Effector CD8-positive, alpha-beta T cell (primary cell): Measurements from ENCODE around the gene DNM3.

Experiments
- DNase-seq: peaks from one replicate; lab custom pipeline; 2025; lab: John Stamatoyannopoulos, UW

The DNM3 gene

DNA sequence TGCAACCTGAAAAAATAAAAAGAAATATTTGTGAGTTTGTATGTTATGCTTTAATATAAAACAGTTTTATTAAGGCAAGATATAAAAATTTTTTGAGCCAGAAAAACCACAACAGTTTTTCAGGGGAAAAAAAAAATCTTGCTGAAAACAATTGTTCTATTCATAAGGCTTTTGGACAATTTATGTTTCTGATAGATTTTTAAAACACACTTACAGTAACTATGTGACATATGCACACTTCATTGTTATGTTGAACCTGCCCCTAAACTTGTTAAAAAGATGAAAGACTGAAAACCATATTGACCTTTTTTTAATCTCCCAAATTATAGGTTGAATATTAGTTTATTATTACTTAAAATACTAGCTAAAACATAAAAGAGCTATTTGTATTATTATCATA, 299.3 kb downstream of the DNM3 start:
- DNase-seq: no peak

- no peak for DNase-seq
Observed at GRCh38 chr1:172141341-172141881, 300.1 kb downstream of the DNM3 start.

- no peak for DNase-seq
Observed at GRCh38 chr1:172142324-172142723, 301.0 kb downstream of the DNM3 start.

- DNase-seq: no peak
Observed at GRCh38 chr1:172143384-172144055, 302.2 kb downstream of the DNM3 start.

DNA sequence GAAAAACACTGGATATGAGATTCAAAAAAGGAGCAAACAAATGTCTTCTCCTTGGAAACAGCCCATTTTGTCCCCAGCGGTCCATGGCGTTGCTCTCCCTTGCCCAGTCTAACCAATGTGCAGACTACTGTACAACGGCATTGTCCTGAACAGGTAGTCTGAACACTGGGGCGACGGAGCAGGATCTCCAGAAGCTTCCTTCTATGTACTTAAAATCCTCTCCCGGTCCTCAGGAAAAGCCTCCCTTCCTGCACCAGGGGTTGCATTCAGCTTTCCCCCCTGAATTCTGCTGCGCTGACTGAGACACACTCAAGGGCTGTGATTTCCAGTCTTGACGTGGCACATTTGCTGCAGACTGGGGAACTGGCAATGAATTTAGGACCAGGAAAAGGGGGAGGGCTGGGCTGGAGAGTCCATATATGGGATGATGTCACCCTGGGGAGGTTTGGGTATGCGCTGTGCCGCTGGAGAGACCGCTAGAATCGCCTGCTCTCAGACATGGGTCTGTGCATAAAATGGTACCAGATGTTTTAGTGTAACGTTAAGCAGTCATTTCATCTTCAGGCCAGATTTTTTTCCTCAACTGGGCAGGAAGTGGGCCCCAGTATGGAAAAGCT, 303.3 kb downstream of the DNM3 start:
- DNase-seq: no peak

DNA sequence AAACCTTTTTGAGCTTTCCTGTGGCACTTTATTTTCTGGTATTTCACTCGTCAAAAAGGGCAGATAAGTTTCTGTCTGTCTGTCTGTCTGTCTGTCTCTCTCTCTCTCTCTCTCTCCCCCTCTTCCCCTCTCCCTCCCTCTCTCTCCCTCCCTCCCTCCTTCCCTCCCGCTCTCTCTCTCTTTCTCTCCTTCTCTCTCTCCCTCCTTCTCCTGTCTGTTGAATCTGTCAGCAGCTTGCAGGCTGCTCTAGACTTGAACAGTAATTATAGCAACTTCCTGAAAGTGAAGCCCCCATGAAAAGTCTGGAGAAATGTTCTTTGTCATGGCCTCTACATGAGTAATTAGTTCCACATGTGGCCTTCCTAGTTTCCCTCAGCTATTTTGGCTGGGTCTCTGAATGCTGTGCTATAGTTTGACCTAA, 303.9 kb downstream of the DNM3 start:
- DNase-seq: no peak

DNA sequence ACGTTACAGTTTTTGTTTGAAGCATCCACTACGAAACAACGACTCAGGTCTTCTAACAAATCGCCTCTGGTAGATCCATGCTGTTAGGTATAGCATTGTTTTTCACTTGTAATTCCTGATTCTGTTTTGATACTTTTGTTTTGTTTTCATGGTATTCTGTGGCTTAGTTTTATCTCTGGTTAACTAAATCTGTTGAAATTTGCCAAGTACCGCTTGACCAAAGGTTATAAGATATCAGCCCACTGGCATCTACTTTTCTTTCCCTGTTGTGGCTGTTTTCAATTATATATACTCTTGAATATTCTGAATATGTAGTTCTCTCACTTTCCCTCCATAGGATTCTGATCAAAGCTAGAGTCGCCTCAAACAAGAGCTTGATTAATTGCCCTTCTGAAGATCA, 304.4 kb downstream of the DNM3 start:
- DNase-seq: no peak

DNA sequence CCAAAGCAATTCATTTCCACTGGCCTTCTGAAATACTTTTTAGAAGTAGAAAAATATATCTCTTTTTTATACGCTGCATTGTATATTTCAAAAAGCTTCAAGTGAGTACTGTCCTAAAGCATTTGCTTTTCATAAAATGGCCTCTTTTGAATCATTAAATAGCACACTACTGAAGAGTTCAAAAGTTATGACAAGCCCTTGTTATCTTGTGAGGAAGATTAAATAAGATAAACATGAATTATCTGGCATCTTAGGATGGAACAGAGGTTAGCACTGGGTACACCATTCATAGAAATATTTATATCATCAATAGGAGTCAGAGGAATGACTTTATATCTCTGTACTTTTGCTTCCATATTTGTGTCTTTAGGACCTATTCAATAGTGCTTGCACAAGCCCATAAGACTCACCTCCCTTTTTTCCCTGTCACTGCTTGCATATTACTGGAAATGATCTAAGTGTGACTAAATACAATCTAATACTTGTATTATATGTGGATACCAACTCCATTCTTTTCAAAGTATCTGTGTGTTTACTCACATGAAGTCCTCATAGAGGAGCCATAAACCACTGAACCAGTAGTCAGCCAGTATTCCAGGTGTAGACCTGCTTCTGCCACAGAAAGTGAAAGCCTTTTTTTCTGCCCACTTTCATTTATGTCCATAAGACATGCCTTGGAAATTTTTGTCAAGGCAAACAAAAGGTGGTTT, 305.0 kb downstream of the DNM3 start:
- DNase-seq: no peak

DNA sequence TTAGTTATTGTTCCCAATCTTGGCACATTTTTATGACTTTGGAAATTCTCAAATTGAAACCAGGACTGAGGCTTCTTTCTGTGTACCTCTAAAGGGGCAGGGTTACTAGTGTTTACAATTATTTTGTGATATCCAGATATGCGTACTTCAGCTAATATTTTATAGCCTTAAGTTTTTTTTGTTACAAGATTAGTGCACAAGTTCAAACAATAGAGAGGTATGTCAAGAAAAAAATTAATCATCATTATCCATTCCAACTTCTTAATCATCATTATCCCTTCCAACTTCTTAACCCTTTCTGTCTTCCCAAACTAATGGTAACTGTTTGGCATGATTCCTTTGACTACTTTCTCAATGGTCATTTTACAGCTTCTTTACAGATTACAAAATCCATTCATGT, 306.2 kb downstream of the DNM3 start:
- no peak for DNase-seq

DNA sequence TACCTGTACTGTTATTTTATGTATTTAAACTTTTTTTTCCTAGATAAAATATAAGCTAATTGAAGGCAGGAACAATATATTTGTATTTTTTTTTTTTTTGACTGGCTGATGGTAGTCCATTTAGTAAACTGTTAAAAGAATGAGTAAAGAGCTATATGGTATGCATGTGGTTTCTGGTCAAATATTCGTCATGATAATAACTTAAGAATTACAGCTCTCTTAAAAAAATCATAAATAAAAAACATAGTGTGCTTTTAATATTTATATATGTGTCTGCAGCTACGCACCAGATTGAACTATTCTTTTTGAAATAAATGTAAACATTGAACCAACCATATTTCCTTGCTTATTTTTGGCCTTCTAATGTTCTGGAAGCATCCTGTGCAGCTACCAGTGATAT, 306.9 kb downstream of the DNM3 start:
- no peak for DNase-seq

DNA sequence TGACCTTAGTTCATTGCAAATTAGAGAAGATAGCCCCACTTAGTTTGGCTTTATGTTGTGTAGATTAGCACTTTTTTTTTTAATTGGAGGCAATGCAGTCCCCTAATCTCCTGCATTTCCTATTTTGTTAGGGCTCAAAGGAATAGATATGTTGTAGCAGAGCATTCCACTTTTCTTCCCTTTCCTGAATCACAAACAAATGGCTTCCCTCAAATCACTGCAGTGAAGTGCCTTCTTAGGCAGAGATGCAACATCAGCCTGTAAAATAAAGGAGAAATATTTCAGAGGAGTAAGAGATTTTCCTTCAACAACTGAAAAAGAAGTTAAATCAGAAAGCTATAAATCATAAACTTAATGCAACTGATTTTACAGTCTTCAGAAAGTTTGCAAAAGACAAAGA, 307.4 kb downstream of the DNM3 start:
- DNase-seq: no peak

DNA sequence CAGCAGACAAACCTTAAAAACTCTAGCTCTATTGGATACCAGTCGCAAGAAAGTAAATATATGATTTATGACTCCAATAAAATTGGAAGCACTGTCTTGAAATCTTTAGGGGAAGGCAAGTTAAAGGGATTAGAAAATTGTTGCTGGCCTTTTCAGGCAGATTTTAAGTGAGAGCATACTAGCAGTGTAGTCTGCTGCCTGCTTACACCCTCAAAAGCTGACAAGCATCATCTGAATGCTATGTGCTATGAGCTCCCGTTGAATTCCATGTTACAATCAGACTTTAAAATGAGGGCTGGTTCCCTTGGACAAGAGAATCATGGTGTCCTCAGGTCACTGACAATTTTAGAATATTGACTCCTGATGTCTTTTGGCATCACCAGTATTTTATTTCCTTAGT, 308.0 kb downstream of the DNM3 start:
- DNase-seq: no peak

DNA sequence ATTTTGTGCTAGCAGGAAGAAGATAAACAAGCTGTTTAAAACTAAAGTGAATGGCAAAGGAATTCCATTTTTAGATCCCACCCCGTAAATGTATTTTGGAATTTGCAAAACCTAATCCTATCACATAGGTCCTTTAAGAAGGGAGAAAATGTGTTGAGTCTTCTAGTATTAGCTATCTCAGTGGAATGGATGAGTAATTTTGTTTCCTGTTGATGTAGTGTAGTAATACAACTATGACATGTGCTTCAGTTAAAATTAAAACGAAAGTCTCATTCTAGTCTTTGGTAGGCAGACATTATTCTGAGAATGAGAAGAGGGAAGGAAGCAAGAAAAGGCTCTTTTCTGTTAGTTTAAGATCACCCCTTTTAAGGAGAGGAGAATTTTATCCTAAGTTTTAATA, 313.3 kb downstream of the DNM3 start:
- DNase-seq: no peak

- no peak for DNase-seq
Observed at GRCh38 chr1:172155766-172156165, 314.5 kb downstream of the DNM3 start.

DNA sequence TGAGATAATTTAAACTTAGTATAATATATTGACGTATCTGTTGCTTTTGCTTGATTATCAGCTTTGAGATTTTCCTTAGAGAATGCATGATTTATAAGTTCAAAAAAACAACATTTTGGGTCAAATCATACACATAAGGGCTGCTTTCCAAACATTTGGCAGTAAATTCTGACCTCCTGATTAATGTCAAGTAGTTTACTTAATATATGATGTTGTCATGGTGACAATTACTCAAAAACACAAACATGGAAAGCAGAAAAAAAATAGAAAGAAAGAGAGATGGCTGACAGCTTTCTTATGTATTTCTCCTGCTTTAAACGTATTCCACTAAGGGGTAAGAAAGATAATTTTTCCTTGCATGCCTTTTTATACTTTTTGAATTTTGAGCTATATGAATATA, 320.9 kb downstream of the DNM3 start:
- DNase-seq: no peak

GRCh38 chr1:172163498-172164215, 322.4 kb downstream of the DNM3 start:
- DNase-seq: no peak

- DNase-seq: no peak
Observed at GRCh38 chr1:172165403-172165802, 324.1 kb downstream of the DNM3 start.

DNA sequence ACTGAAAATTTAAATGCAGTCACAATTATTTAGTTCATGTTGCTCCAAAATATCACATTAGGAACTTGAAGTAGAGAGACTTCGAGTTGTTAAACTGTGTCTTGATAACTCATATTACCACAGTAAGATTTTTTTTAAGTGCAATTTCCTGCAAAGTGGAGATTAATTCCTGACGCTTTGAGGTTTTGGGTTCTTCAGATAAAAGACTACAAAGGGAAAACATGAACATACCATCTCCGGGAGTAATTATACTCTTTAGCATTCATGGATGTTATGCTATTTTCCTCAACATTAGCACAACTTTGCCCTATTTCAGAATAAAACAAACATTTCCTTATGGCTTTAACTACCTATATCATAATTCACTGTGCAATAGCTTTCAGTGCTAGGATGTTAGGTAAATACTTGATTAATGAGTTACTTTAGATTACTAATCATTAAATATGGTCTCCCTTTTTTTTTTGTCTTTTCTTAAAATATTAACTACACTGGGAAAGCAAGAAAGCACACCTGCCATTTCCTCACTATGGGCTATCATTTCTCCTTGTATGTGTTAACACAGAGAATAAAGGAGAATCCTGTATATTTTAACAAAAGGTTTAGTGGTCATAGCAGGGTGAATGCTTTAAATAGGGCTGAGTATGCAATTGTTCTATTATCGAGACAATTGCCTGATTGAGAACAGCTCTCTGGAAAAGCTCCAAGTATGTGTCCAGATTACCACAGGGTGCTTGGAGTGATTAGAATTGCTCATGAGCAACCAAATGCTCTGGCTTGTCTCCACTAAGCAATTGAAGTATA, 326.7 kb downstream of the DNM3 start:
- no peak for DNase-seq

GRCh38 chr1:172168597-172168872, 327.2 kb downstream of the DNM3 start:
- DNase-seq: no peak

DNA sequence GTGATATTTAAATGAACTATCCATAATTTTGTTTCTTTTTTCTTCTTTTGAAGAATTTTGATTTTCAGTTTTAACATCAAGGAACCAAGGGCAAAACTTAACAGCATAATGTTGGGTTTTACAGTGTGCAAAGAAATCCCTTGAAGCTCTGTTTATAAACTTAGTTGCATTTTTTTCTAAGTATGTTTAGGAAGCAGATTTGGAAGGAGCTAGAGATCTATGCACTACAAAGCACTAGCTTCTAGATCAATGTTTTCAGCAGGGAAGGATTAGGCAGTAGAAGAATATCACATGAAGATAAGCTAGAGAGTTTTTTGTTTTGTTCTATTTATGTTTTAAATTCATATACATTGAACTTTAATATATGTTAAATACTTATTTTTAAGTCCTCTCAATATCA, 328.5 kb downstream of the DNM3 start:
- no peak for DNase-seq

DNA sequence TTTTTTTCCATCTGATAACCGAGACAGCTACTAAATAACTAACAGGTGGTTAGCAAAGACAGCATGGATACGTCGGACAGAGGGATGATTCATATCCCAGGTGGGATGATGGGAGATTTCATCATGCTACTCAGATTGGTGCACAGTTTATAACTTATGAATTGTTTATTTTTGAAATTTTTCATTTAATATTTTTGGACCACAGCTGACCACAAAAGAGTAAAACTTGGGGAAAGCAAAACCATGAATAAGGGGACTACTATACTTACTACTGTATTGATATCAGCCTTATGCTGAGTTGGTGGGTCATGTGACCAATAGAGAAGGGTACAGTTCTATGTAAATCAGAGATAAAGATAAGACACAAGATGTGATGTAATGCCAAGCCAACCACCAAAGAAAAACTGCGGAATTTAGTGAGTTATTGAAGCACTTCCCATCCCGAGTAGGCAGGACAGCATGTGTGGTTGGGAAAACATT, 331.1 kb downstream of the DNM3 start:
- no peak for DNase-seq

- no peak for DNase-seq
Observed at GRCh38 chr1:172176206-172176605, 334.9 kb downstream of the DNM3 start.
